ENCODE data around the gene CDK13.

Gene CDK13

GRCh38 chr7:39949971-39950472 is at the start of gene CDK13:
CDK13 (plus strand) TSS chr7:39950256; CDS start chr7:39950642, 386 bp downstream.
- ATAC-seq, result peak; percentile 67
- TF ChIP-seq GLIS3 (CRISPR knock-in tag; IDR thresholded peaks at IDR 0.05) (peak; percentile 7; the same call in 1 of the 2 replicates), SNAI2 (CRISPR knock-in tag; IDR thresholded peaks at IDR 0.05) (no peak), ZFP3 (CRISPR knock-in tag; IDR thresholded peaks at IDR 0.05) (no peak), ARNTL (CRISPR knock-in tag; IDR thresholded peaks at IDR 0.05; ENCODE audit: borderline replicate concordance, low read depth) (no peak), ZNF70 (CRISPR knock-in tag; IDR thresholded peaks at IDR 0.05) (no peak), PATZ1 (CRISPR knock-in tag; IDR thresholded peaks at IDR 0.05; ENCODE audit: borderline replicate concordance) (peak; percentile 73; the same call in 1 of the 2 replicates), PPARA (CRISPR knock-in tag; IDR thresholded peaks at IDR 0.05; ENCODE audit: borderline replicate concordance) (no peak), CREB5 (CRISPR knock-in tag; IDR thresholded peaks at IDR 0.05; ENCODE audit: low read depth) (no peak), TOX (CRISPR knock-in tag; IDR thresholded peaks at IDR 0.05; ENCODE audit: borderline replicate concordance) (no peak), BACH2 (CRISPR knock-in tag; IDR thresholded peaks at IDR 0.05; ENCODE audit: borderline replicate concordance) (no peak), CSDC2 (CRISPR knock-in tag; IDR thresholded peaks at IDR 0.05) (no peak), ZC3H10 (CRISPR knock-in tag; IDR thresholded peaks at IDR 0.05) (no peak), TSHZ2 (CRISPR knock-in tag; IDR thresholded peaks at IDR 0.05) (peak; percentile 45; the same call in 1 of the 2 replicates), ZNF8 (CRISPR knock-in tag; IDR thresholded peaks at IDR 0.05) (0 out of 2 replicates have a peak, but pooled peaks have one; percentile 4)

- peak; percentile 49; the same call in 2 of the 3 replicates for ATAC-seq
These were observed 46.0 kb upstream of the CDK13 start for GRCh38 chr7:39904077-39904486.

More at GRCh38 chr7:39904077-39904486, 46.0 kb upstream of the CDK13 start:
- TF ChIP-seq PATZ1 (CRISPR knock-in tag; IDR thresholded peaks at IDR 0.05; ENCODE audit: borderline replicate concordance), result no peak
- TF ChIP-seq ZFP3 (CRISPR knock-in tag; IDR thresholded peaks at IDR 0.05), result no peak
- TF ChIP-seq GLIS3 (CRISPR knock-in tag; IDR thresholded peaks at IDR 0.05), result no peak
- TF ChIP-seq POU6F1 (CRISPR knock-in tag; IDR thresholded peaks at IDR 0.05; ENCODE audit: borderline replicate concordance, low read depth), result no peak
- TF ChIP-seq OSR1 (CRISPR knock-in tag; IDR thresholded peaks at IDR 0.05), result no peak
- no peak for TF ChIP-seq ZFP30 (CRISPR knock-in tag; IDR thresholded peaks at IDR 0.05)
- TF ChIP-seq TCF4 (CRISPR knock-in tag; IDR thresholded peaks at IDR 0.05; ENCODE audit: borderline replicate concordance), result no peak
- no peak for TF ChIP-seq TOX (CRISPR knock-in tag; IDR thresholded peaks at IDR 0.05; ENCODE audit: borderline replicate concordance)
- TF ChIP-seq PPARA (CRISPR knock-in tag; IDR thresholded peaks at IDR 0.05; ENCODE audit: borderline replicate concordance), result no peak
- no peak for TF ChIP-seq ARNTL (CRISPR knock-in tag; IDR thresholded peaks at IDR 0.05; ENCODE audit: borderline replicate concordance, low read depth)
- TF ChIP-seq ZC3H10 (CRISPR knock-in tag; IDR thresholded peaks at IDR 0.05), result no peak
- no peak for TF ChIP-seq TSHZ2 (CRISPR knock-in tag; IDR thresholded peaks at IDR 0.05)
